GM23248 (cell line): Measurements from ENCODE around the gene EMP1. TPM values are rescaled to one million over a fixed set of nuclear protein-coding genes. Genes with fewer than 3 reads are reported as not detected.

Source experiments
- DNase-seq: peaks from one replicate; pipeline ENCODE4 v3.0.0-alpha.2; 2015
- H2AFZ ChIP-seq: fragments of 200-600 bp; sonication (generic); 2 replicates; pipeline ENCODE4 v1.6.1; 2016; ENCODE audit warnings: antibody characterized with exemption
- H3F3A ChIP-seq: fragments of 200-600 bp; sonication (generic); 2 replicates; pipeline ENCODE4 v1.6.1; 2016; ENCODE audit warnings: mild to moderate bottlenecking, antibody characterized with exemption, mixed run types; ENCODE audit not compliant: insufficient read depth
- H3K27ac ChIP-seq: fragments of 200-600 bp; sonication (generic); 2 replicates; pipeline ENCODE4 v1.5.1; 2016; ENCODE audit warnings: mild to moderate bottlenecking
- H3K27me3 ChIP-seq: fragments of 200-600 bp; sonication (generic); replicated peaks from 2 replicates; pipeline ENCODE4 v1.6.1; 2016; ENCODE audit warnings: mild to moderate bottlenecking; ENCODE audit not compliant: insufficient read depth
- H3K36me3 ChIP-seq: fragments of 200-600 bp; sonication (generic); 2 replicates; pipeline ENCODE4 v1.6.1; 2016; ENCODE audit warnings: low read depth, mild to moderate bottlenecking
- H3K4me1 ChIP-seq: fragments of 200-600 bp; sonication (generic); 2 replicates; pipeline ENCODE4 v1.6.1; 2016; ENCODE audit warnings: mild to moderate bottlenecking; ENCODE audit not compliant: insufficient read depth
- H3K4me2 ChIP-seq: fragments of 200-600 bp; sonication (generic); one replicate; pipeline ENCODE4 v1.6.1; 2016; ENCODE audit warnings: mild to moderate bottlenecking; ENCODE audit not compliant: unreplicated experiment
- H3K4me3 ChIP-seq: fragments of 200-600 bp; sonication (generic); 2 replicates; pipeline ENCODE4 v1.5.1; 2016; ENCODE audit warnings: mild to moderate bottlenecking
- H3K79me2 ChIP-seq: fragments of 200-600 bp; sonication (generic); 2 replicates; pipeline ENCODE4 v1.6.1; 2016; ENCODE audit warnings: mild to moderate bottlenecking; ENCODE audit not compliant: insufficient read depth
- H3K9ac ChIP-seq: fragments of 200-600 bp; sonication (generic); 2 replicates; pipeline ENCODE4 v1.6.1; 2016; ENCODE audit warnings: mild to moderate bottlenecking
- H3K9me2 ChIP-seq: fragments of 200-600 bp; sonication (generic); 2 replicates; pipeline ENCODE4 v1.6.1; 2016; ENCODE audit warnings: mixed run types, mild to moderate bottlenecking, moderate library complexity; ENCODE audit not compliant: insufficient read depth
- H3K9me3 ChIP-seq: fragments of 200-600 bp; sonication (generic); one replicate; pipeline ENCODE4 v1.6.1; 2017; ENCODE audit warnings: low read depth
- H4K20me1 ChIP-seq: fragments of 200-600 bp; sonication (generic); 2 replicates; pipeline ENCODE4 v1.6.0; 2016; ENCODE audit not compliant: insufficient read depth
- EZH2 ChIP-seq: fragments of 200-600 bp; sonication (generic); IDR thresholded peaks from 2 replicates; pipeline ENCODE4 v1.6.1; 2018; ENCODE audit warnings: antibody characterized with exemption, mild to moderate bottlenecking; ENCODE audit not compliant: insufficient read depth, poor library complexity, severe bottlenecking
- EZH2phosphoT487 ChIP-seq: fragments of 200-600 bp; sonication (generic); IDR thresholded peaks from 2 replicates; pipeline ENCODE4 v1.6.1; 2018; ENCODE audit warnings: antibody characterized with exemption, moderate library complexity, mild to moderate bottlenecking, low read depth; ENCODE audit not compliant: insufficient read depth
- WGBS, 2 experiments: methylation state at CpG; one replicate each; pipeline ENCODE4 v1.1.6; 2015 to 2017; ENCODE audit warnings: low lambda C conversion rate in 2 of 2, low coverage in 1 of 2; ENCODE audit errors: missing lambda C conversion rate in 2 of 2; 5-methylcytosine and 5-hydroxymethylcytosine counted together
- in situ Hi-C: fragments of 300-500 bp; cut with MboI; formaldehyde crosslinking; loops from 2 replicates; pipeline ENCODE4 v1.15.0; 2020
- polyA plus RNA-seq: library from polyadenylated mRNA; unstranded; fragments of >200 nt; fragmentation: Nextera tagmentation; extraction: Ambion mirVana; gene quantifications from 2 replicates; pipeline ENCODE4 v1.2.1, GENCODE V29; 2016
- total RNA-seq: library from RNA; depleted of rRNA; stranded (reverse); fragments of >200 nt; shearing (Covaris generic); gene quantifications from 2 replicates; pipeline ENCODE4 v1.2.3, GENCODE V29; 2014

EMP1 gene
- total and polyA plus RNA-seq, 2 experiments from 2014 or later = 518 to 631 TPM

DNA sequence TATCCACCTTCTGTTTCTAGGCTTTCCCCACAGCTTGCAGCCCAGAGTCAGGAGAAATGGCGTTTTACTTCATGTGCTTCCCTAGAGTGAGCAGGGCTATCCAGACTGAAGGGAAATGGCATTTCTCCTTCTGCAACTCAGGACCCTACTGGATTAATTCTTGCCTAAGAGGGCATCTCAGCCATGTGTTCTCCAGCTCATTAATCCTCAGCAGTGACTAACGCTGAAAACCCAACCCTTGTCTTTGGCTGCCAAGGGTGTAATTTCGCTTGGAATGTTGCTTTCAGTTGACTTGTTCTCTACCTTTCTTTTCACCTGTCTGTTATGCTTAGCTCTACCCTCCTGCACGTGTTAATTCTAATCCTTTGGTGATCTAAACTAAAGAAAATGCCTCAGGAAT, 21.0 kb upstream of the EMP1 start:
- no peak overlapping the region for H3K4me3 ChIP-seq
- H3K4me2 ChIP-seq = peak overlapping the region; percentile 68
- DNase-seq = peak; percentile 88
- TF ChIP-seq EZH2 (no peak), EZH2phosphoT487 (no peak)
- H3K36me3 ChIP-seq = no peaks in the 10 kb centered on the region
- no peaks in the 10 kb centered on the region for H3K27me3 ChIP-seq
- H3K9me2 ChIP-seq = no peaks in the 10 kb centered on the region
- H4K20me1 ChIP-seq = no peaks in the 10 kb centered on the region
- peaks cover 83% of the 10 kb centered on the region for H3F3A ChIP-seq
- 2% methylated on average over 4 of the region's 4 CpGs for WGBS, 2 experiments
- H3K27ac ChIP-seq = peak overlapping the region; percentile 97
- H2AFZ ChIP-seq = no peak overlapping the region
- peak overlapping the region; percentile 78 for H3K9ac ChIP-seq
- no peaks in the 10 kb centered on the region for H3K9me3 ChIP-seq
- H3K79me2 ChIP-seq = 0 out of 2 replicates have a peak, but pooled peaks cover 6% of the 10 kb centered on the region
- in situ Hi-C loops = no loop called here
- H3K4me1 ChIP-seq = peaks cover 92% of the 10 kb centered on the region

DNA sequence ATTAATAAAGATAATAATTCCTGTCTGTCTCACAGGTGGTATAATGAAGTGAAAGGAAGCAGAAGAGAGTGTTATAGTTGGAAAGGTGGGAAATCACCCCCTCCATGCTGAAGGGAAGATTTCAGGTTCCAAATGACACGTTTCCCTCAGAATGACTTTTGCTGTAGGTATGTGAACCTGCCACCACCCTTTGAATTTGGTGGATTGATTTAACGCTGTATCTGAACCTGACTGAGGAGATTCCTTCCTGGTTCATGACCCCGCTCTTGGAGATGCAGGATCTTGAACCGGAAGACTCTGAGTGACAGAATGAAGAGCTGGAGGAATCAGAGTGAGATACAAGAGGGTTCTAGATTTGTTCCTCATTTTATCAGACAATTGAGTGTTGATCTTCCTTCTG, 20.3 kb upstream of the EMP1 start:
- Histone ChIP-seq H4K20me1 (no peaks in the 10 kb centered on the region), H3K79me2 (0 out of 2 replicates have a peak, but pooled peaks cover 6% of the 10 kb centered on the region), H3K4me1 (peaks cover 84% of the 10 kb centered on the region), H3K4me2 (no peak overlapping the region), H3K36me3 (no peaks in the 10 kb centered on the region), H2AFZ (no peak overlapping the region), H3K27ac (no peak overlapping the region), H3K9ac (no peak overlapping the region), H3K9me3 (no peaks in the 10 kb centered on the region), H3K9me2 (no peaks in the 10 kb centered on the region), H3K4me3 (no peak overlapping the region), H3F3A (peaks cover 75% of the 10 kb centered on the region), H3K27me3 (no peaks in the 10 kb centered on the region)
- WGBS, 2 experiments = 88 to 89% methylated on average over 4 of the region's 4 CpGs
- DNase-seq = no peak
- TF ChIP-seq EZH2 (no peak), EZH2phosphoT487 (no peak)
- in situ Hi-C loops = no loop called here

DNA sequence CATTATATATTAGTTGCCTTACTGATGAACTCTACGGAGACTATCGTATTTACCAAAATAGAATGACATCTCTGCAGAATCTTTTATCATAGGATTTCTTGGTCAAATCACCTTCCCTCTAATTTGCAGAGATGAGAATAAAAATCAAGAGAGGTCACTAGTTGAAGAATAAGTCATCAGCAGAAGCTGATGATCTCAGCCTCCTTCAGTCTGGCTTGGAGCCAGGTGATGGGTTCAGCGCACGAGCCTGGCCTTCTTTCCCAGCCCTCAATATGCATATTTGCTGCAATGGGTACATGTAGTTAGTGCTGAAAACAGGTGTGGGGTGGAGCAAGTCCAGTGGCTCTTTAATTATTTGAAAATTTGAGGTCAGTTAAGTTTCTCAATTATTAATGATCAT, 19.2 kb upstream of the EMP1 start:
- 0 out of 2 replicates have a peak, but pooled peaks cover 6% of the 10 kb centered on the region for H3K79me2 ChIP-seq
- peak; percentile 62 for DNase-seq
- 38% methylated on average over 4 of the region's 4 CpGs for WGBS, 2 experiments
- no peak for TF ChIP-seq EZH2phosphoT487
- no peak for TF ChIP-seq EZH2
- H2AFZ ChIP-seq = no peak overlapping the region
- no peaks in the 10 kb centered on the region for H3K36me3 ChIP-seq
- H3F3A ChIP-seq = peaks cover 64% of the 10 kb centered on the region
- in situ Hi-C loops = no loop called here
- H3K9me2 ChIP-seq = no peaks in the 10 kb centered on the region
- no peak overlapping the region for H3K9ac ChIP-seq
- no peak overlapping the region for H3K27ac ChIP-seq
- H3K9me3 ChIP-seq = no peaks in the 10 kb centered on the region
- H3K4me1 ChIP-seq = peaks cover 73% of the 10 kb centered on the region
- no peak overlapping the region for H3K4me3 ChIP-seq
- no peaks in the 10 kb centered on the region for H4K20me1 ChIP-seq
- H3K4me2 ChIP-seq = no peak overlapping the region
- no peaks in the 10 kb centered on the region for H3K27me3 ChIP-seq

DNA sequence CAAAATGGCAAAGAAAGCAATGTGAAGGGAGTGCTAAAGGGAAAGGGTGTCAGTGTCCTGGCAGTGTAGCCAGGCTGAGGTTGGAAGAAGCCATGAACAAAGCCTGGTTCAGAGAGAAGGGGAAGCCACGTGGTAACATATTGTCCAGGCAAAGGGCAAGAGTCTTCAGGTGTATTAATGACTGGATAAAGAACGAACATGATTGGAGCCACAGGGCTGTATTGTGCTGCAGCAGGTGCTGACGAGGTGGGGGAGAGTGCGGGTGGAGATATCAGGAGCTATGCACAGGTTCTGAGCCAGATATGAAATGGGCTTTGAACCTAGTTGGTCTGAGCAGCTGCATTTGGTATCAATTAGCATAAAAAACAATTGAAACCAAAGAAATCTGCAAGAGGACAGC, 18.6 kb upstream of the EMP1 start:
- Histone ChIP-seq H3K9me2 (no peaks in the 10 kb centered on the region), H3K9ac (no peak overlapping the region), H3K4me1 (peaks cover 68% of the 10 kb centered on the region), H3F3A (peaks cover 59% of the 10 kb centered on the region), H3K9me3 (no peaks in the 10 kb centered on the region), H2AFZ (no peak overlapping the region), H3K4me3 (no peak overlapping the region), H3K27ac (no peak overlapping the region), H3K79me2 (0 out of 2 replicates have a peak, but pooled peaks cover 6% of the 10 kb centered on the region), H3K4me2 (no peak overlapping the region), H3K36me3 (no peaks in the 10 kb centered on the region), H3K27me3 (no peaks in the 10 kb centered on the region), H4K20me1 (no peaks in the 10 kb centered on the region)
- WGBS, 2 experiments = 61% methylated on average over 4 of the region's 4 CpGs
- no peak for DNase-seq
- TF ChIP-seq EZH2 = no peak
- TF ChIP-seq EZH2phosphoT487 = no peak
- in situ Hi-C loops = no loop called here

DNA sequence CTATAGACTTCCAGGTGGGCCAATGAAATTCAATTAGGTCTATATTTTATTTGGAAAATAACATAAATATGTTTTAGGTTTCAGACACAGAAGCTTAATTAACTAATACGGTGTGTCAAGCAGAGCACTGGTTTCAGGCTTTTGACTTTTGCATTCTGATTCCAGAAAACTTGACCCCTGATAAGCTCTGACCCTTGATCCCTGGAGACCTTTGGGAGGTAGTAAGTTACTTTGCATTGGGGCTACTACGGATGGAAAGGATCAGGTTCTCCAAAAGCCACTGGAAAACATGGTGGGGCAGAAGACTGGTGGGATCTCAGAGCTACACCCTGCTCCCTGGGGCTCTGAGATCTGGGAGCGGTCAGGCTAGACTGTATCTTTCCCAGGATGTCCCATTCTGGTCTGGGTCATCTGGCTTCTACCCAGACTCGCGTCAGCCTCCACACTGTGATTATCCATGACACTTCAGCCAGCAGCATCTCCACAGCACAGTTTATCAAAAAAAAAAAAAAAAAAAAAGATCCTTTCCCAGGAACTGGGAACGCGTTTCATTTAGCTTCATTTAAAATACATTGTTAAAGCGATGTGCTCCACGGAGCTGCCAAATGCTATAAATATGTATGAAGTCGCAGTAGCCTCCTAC, 17.8 kb upstream of the EMP1 start:
- WGBS, 2 experiments = 19 to 22% methylated on average over 10 of the region's 10 CpGs
- peaks cover 56% of the 10 kb centered on the region for H3F3A ChIP-seq

More for the DNA sequence above, 17.8 kb upstream of the EMP1 start:
- peak; percentile 58 for DNase-seq
- peak overlapping the region; percentile 76 for H3K4me2 ChIP-seq
- peak overlapping the region; percentile 66 for H3K9ac ChIP-seq
- peak overlapping the region; percentile 62 for H2AFZ ChIP-seq
- 0 out of 2 replicates have a peak, but pooled peaks cover 6% of the 10 kb centered on the region for H3K79me2 ChIP-seq
- no peaks in the 10 kb centered on the region for H3K9me3 ChIP-seq
- H3K27ac ChIP-seq = peak overlapping the region; percentile 76
- H4K20me1 ChIP-seq = no peaks in the 10 kb centered on the region
- no peak for TF ChIP-seq EZH2
- no peak for TF ChIP-seq EZH2phosphoT487
- H3K4me3 ChIP-seq = peak overlapping the region; percentile 44
- in situ Hi-C loops = no loop called here
- no peaks in the 10 kb centered on the region for H3K27me3 ChIP-seq
- H3K9me2 ChIP-seq = no peaks in the 10 kb centered on the region
- H3K4me1 ChIP-seq = peaks cover 66% of the 10 kb centered on the region
- H3K36me3 ChIP-seq = no peaks in the 10 kb centered on the region
